Fibroblast of lung (primary cell): ENCODE results near the gene MAML2.

Experiments used
- CTCF ChIP-seq, 2 donors: IDR thresholded peaks in 1 of 2; conservative IDR thresholded peaks in 1 of 2; 1 replicate in 1 of 2; 2 replicates in 1 of 2; pipeline ENCODE4 v1.5.1; 2011 to 2012; ENCODE audit warnings: low read length in 2 of 2, control low read depth in 1 of 2, inconsistent platforms in 1 of 2, low read depth in 1 of 2, mild to moderate bottlenecking in 1 of 2
- EZH2 ChIP-seq: IDR thresholded peaks from 2 replicates; pipeline ENCODE4 v1.5.1; 2012; ENCODE audit warnings: low read length, control low read depth, mild to moderate bottlenecking; ENCODE audit errors: missing control alignments

- TF ChIP-seq CTCF (conservative IDR thresholded peaks at IDR 0.05 in 1 of 2, IDR thresholded peaks at IDR 0.05 in 1 of 2; ENCODE audit: low read depth in 1 of 2, low read length in 2 of 2): no peak
- no peak for TF ChIP-seq EZH2
Measured at GRCh38 chr11:96373826-96374225, 30.8 kb upstream of the MAML2 start.
